HepG2 (cell line): ENCODE data around the gene PRR35. TPM values are rescaled to one million over a fixed set of nuclear protein-coding genes. Genes with fewer than 3 reads are reported as not detected.

Experiments used
- ATF2 ChIP-seq: sonication (generic); formaldehyde crosslinking; IDR thresholded peaks from 2 replicates; pipeline ENCODE4 v1.4.0; 2020; ENCODE audit warnings: missing genetic modification reagents
- ATF7 ChIP-seq, 2 experiments: fragments of 450-650 bp in 1 of 2; sonication (generic) in 1 of 2; formaldehyde crosslinking in 1 of 2; IDR thresholded peaks; 2 replicates each; pipeline versions ENCODE4 v1.4.0 to v1.6.1; 2016 to 2020; ENCODE audit warnings: antibody characterized with exemption in 1 of 2, mild to moderate bottlenecking in 1 of 2, missing genetic modification reagents in 1 of 2
- DMAP1 ChIP-seq: IDR thresholded peaks from 2 replicates; pipeline ENCODE4 v1.6.1; 2016
- MBNL3 ChIP-seq: fragments of 250-450 bp; sonication (Bioruptor Pico); conservative IDR thresholded peaks from 2 replicates; pipeline ENCODE4 v1.8.0; 2022; ENCODE audit warnings: mild to moderate bottlenecking, inconsistent platforms
- MEIS2 ChIP-seq: sonication (generic); formaldehyde crosslinking; IDR thresholded peaks from 2 replicates; pipeline ENCODE4 v1.9.0; 2021; ENCODE audit warnings: mild to moderate bottlenecking, missing genetic modification reagents
- NFKB2 ChIP-seq: sonication (generic); formaldehyde crosslinking; IDR thresholded peaks from 2 replicates; pipeline ENCODE4 v1.4.0; 2020; ENCODE audit warnings: missing genetic modification reagents, borderline replicate concordance
- PHF20 ChIP-seq: sonication (generic); formaldehyde crosslinking; IDR thresholded peaks from 2 replicates; pipeline ENCODE4 v1.5.0; 2020; ENCODE audit warnings: mild to moderate bottlenecking, missing genetic modification reagents
- PITX1 ChIP-seq: sonication (generic); formaldehyde crosslinking; IDR thresholded peaks from 2 replicates; pipeline ENCODE4 v1.5.1; 2020; ENCODE audit warnings: mild to moderate bottlenecking, missing genetic modification reagents
- RAD21 ChIP-seq: fragments of 450-650 bp; formaldehyde crosslinking; IDR thresholded peaks from 2 replicates; pipeline ENCODE4 v1.5.0; 2020; ENCODE audit warnings: mild to moderate bottlenecking
- REL ChIP-seq: sonication (generic); formaldehyde crosslinking; conservative IDR thresholded peaks from 2 replicates; pipeline ENCODE4 v1.8.0; 2022; ENCODE audit warnings: mild to moderate bottlenecking, missing genetic modification reagents, moderate library complexity
- RFX1 ChIP-seq: fragments of 450-650 bp; IDR thresholded peaks from 2 replicates; pipeline ENCODE4 v1.6.1; 2017
- SALL1 ChIP-seq: sonication (generic); formaldehyde crosslinking; IDR thresholded peaks from 2 replicates; pipeline ENCODE4 v1.8.0; 2022; ENCODE audit warnings: mild to moderate bottlenecking, missing genetic modification reagents
- SMAD1 ChIP-seq: sonication (generic); formaldehyde crosslinking; IDR thresholded peaks from 2 replicates; pipeline ENCODE4 v1.4.0; 2020; ENCODE audit warnings: missing genetic modification reagents, low read depth, mild to moderate bottlenecking, borderline replicate concordance
- THAP8 ChIP-seq: sonication (generic); formaldehyde crosslinking; IDR thresholded peaks from 2 replicates; pipeline ENCODE4 v1.5.1; 2020; ENCODE audit warnings: missing genetic modification reagents, mild to moderate bottlenecking, borderline replicate concordance
- THRA ChIP-seq: sonication (generic); formaldehyde crosslinking; IDR thresholded peaks from 2 replicates; pipeline ENCODE4 v1.4.0; 2020; ENCODE audit warnings: missing genetic modification reagents, borderline replicate concordance
- ZBTB33 ChIP-seq: sonication (generic); formaldehyde crosslinking; IDR thresholded peaks from 2 replicates; pipeline ENCODE4 v1.4.0; 2020; ENCODE audit warnings: missing genetic modification reagents
- ZIK1 ChIP-seq: sonication (generic); formaldehyde crosslinking; IDR thresholded peaks from 2 replicates; pipeline ENCODE4 v1.5.0; 2020; ENCODE audit warnings: mild to moderate bottlenecking, low read depth, missing genetic modification reagents, borderline replicate concordance
- ZNF160 ChIP-seq: sonication (generic); formaldehyde crosslinking; IDR thresholded peaks from 2 replicates; pipeline ENCODE4 v1.8.0; 2022; ENCODE audit warnings: mild to moderate bottlenecking, inconsistent platforms, missing genetic modification reagents
- ZNF350 ChIP-seq: sonication (generic); formaldehyde crosslinking; IDR thresholded peaks from 2 replicates; pipeline ENCODE4 v1.4.0; 2020; ENCODE audit warnings: mild to moderate bottlenecking, low read depth, missing genetic modification reagents, borderline replicate concordance
- ZNF414 ChIP-seq: sonication (generic); formaldehyde crosslinking; IDR thresholded peaks from 2 replicates; pipeline ENCODE4 v1.5.0; 2020; ENCODE audit warnings: missing genetic modification reagents
- ZNF724P ChIP-seq: sonication (generic); formaldehyde crosslinking; IDR thresholded peaks from 2 replicates; pipeline ENCODE4 v1.8.0; 2022; ENCODE audit warnings: missing genetic modification reagents, borderline replicate concordance
- ZNF772 ChIP-seq: sonication (generic); formaldehyde crosslinking; IDR thresholded peaks from 2 replicates; pipeline ENCODE4 v1.5.0; 2020; ENCODE audit warnings: mild to moderate bottlenecking, missing genetic modification reagents
- ZSCAN29 ChIP-seq: sonication (generic); formaldehyde crosslinking; conservative IDR thresholded peaks from 2 replicates; pipeline ENCODE4 v1.4.0; 2020; ENCODE audit warnings: mild to moderate bottlenecking, missing genetic modification reagents
- polyA plus RNA-seq, 8 experiments: library from polyadenylated mRNA; depleted of rRNA in 3 of 8; stranded (reverse) in 7 of 8; unstranded in 1 of 8; fragments of >200 nt; fragmentation: Illumina TruSeq in 4 of 8; extraction: Trizol in 4 of 8; gene quantifications; 2 replicates each; pipeline versions ENCODE4 v1.2.1 to v1.2.3, GENCODE V29; 2011 to 2016; ENCODE audit warnings: low read depth in 4 of 8, missing spikeins in 1 of 8, mixed read lengths in 1 of 8; ENCODE audit not compliant: insufficient read depth in 1 of 8
- total RNA-seq, 5 experiments: library from RNA; depleted of rRNA; stranded (reverse); fragments of >200 nt; fragmentation: Illumina TruSeq; extraction: Trizol; gene quantifications; 2 replicates each; pipeline ENCODE4 v1.2.3, GENCODE V29; 2016; ENCODE audit warnings: low read depth in 1 of 5

The PRR35 gene
- total and polyA plus RNA-seq, 2 of the 13 experiments (the other 11 are each of a cell fraction or from before 2014, with no cell fraction given) = 0.07 to 0.16 TPM

GRCh38 chr16:543301-544164 is 16.7 kb upstream of the PRR35 start (continued):
- TF ChIP-seq THRA = no peak
- peak; percentile 82 for TF ChIP-seq ATF2 (CRISPR knock-in tag)
- peak; percentile 72; the same call in 1 of the 2 replicates for TF ChIP-seq SALL1 (CRISPR knock-in tag)
- no peak for TF ChIP-seq ZSCAN29
- no peak for TF ChIP-seq RFX1
- peak; percentile 50 for TF ChIP-seq ZNF350 (CRISPR knock-in tag)
- no peak for TF ChIP-seq ATF7 (IDR thresholded peaks at IDR 0.05)
- TF ChIP-seq ATF7 (CRISPR knock-in tag; IDR thresholded peaks at IDR 0.05) = peak; percentile 11; the same call in 1 of the 2 replicates
- TF ChIP-seq MBNL3 = no peak
- TF ChIP-seq ZIK1 = no peak
- TF ChIP-seq PHF20 (CRISPR knock-in tag) = 0 out of 2 replicates have a peak, but pooled peaks have one; percentile 34
- 0 out of 2 replicates have a peak, but pooled peaks have one; percentile 68 for TF ChIP-seq ZNF414
- TF ChIP-seq REL = no peak
- TF ChIP-seq THAP8 (CRISPR knock-in tag) = no peak
- TF ChIP-seq DMAP1 (CRISPR knock-in tag) = peak; percentile 76; the same call in 1 of the 2 replicates
- TF ChIP-seq RAD21 (CRISPR knock-in tag) = peak; percentile 6; the same call in 1 of the 2 replicates
- TF ChIP-seq ZNF160 (CRISPR knock-in tag) = 0 out of 2 replicates have a peak, but pooled peaks have one; percentile 20
- TF ChIP-seq PITX1 (CRISPR knock-in tag) = no peak
- peak; percentile 89 for TF ChIP-seq ZBTB33 (CRISPR knock-in tag)
- peak; percentile 56; the same call in 1 of the 2 replicates for TF ChIP-seq ZNF772 (CRISPR knock-in tag)
- no peak for TF ChIP-seq NFKB2
- TF ChIP-seq MEIS2 (CRISPR knock-in tag) = 0 out of 2 replicates have a peak, but pooled peaks have one; percentile 34
- 0 out of 2 replicates have a peak, but pooled peaks have one; percentile 59 for TF ChIP-seq SMAD1 (CRISPR knock-in tag)
- peak; percentile 33; the same call in 1 of the 2 replicates for TF ChIP-seq ZNF724P (CRISPR knock-in tag)
